Measurements from ENCODE around the gene TCF4.

GRCh38 chr18:55283309-55283708, 304.7 kb downstream of the TCF4 start:
- TF ChIP-seq, protein P1, sequence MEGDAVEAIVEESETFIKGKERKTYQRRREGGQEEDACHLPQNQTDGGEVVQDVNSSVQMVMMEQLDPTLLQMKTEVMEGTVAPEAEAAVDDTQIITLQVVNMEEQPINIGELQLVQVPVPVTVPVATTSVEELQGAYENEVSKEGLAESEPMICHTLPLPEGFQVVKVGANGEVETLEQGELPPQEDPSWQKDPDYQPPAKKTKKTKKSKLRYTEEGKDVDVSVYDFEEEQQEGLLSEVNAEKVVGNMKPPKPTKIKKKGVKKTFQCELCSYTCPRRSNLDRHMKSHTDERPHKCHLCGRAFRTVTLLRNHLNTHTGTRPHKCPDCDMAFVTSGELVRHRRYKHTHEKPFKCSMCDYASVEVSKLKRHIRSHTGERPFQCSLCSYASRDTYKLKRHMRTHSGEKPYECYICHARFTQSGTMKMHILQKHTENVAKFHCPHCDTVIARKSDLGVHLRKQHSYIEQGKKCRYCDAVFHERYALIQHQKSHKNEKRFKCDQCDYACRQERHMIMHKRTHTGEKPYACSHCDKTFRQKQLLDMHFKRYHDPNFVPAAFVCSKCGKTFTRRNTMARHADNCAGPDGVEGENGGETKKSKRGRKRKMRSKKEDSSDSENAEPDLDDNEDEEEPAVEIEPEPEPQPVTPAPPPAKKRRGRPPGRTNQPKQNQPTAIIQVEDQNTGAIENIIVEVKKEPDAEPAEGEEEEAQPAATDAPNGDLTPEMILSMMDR (IDR thresholded peaks at IDR 0.05): no peak
- TF ChIP-seq EZH2 (IDR thresholded peaks at IDR 0.05; ENCODE audit: borderline replicate concordance, insufficient read depth, low read depth, low read length, poor library complexity, severe bottlenecking): no peak

All from B cell (primary cell).